Stimulated activated naive CD4-positive, alpha-beta T cell (primary cell): ENCODE measurements around the gene ZNF146.
"Not testable (repeated sequence)": the region's sequence is repeated elsewhere in the genome, so short reads cannot be mapped to it uniquely, and the experiment has no call there.

ENCODE experiments used
- DNase-seq, 6 experiments: peaks; one replicate each; lab custom pipeline; 2025; lab: John Stamatoyannopoulos, UW

Gene ZNF146

GRCh38 chr19:36236304-36236945 is 21.5 kb downstream of the ZNF146 start:
- no peak for DNase-seq

DNA sequence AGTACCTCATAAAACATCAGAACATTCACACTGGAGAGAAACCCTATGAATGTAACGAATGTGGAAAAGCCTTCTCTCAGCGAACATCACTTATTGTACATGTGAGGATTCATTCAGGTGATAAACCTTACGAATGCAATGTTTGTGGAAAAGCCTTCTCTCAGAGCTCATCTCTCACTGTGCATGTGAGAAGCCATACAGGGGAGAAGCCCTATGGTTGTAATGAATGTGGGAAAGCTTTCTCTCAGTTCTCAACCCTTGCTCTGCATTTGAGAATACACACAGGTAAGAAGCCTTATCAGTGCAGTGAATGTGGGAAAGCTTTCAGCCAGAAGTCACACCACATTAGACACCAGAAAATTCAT is 22.0 kb downstream of the ZNF146 start:
- no peak for DNase-seq

DNA sequence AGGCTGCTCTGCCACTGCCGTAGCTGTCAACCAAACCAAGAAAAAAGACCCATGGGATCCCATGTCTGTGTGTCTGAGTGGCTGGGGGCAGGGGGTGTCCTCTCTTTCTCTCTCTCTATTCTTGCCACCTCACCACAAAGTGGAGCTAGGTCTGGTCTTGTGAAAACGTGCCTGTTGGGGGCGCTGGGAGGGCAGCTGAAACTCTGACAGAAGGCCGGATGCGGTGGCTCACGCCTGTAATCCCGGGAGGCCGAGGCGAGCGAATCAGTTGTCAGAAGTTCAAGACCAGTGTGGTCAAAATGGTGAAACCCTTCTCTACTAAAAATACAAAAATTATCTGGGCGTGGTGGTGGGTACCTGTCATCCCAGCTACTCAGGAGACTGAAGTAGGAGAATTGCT is 29.2 kb downstream of the ZNF146 start:
- DNase-seq: no peak

DNA sequence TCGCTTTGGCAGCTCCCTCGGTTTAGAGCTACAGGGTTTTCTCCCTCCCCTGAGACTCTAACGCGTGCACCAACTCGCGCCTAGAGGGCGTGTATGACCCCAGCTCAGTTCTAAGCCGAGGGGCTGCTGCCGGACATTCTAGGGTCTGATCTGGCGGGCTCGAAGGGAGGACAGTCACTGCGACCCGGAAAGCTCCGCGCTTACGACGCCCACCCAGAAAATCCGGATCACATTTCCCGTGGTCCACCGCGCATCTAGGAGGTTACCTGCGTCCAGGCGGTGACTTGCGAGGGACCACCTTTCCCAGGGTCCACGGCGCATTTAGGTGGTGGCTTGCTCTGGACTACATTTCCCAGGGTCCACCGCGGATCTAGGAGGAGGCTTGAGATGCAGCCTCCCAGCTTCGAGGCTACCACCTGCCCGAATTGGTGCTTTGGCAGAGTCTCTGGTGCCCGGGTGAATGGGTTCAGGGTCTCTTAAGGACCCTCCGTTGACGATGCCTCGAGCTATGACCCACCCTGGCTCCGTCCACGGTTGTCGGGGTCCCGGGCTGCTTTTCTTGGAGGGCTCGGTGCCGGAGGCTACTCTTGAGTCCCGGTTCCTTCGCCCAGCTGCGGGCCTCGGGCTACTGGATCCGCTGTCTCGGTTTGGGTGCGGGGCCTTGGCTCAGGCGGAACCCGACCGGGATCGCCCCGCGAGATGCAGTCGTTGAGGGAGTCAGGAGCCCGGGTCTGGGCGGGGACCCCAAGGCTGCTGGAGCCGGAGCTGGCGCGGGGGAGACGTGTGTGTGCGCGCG is 30.5 kb downstream of the ZNF146 start:
- no peak for DNase-seq

- no peak for DNase-seq
Observed at GRCh38 chr19:36246006-36246481, 31.1 kb downstream of the ZNF146 start.

GRCh38 chr19:36252047-36252446 is 37.1 kb downstream of the ZNF146 start:
- no peak for DNase-seq

DNA sequence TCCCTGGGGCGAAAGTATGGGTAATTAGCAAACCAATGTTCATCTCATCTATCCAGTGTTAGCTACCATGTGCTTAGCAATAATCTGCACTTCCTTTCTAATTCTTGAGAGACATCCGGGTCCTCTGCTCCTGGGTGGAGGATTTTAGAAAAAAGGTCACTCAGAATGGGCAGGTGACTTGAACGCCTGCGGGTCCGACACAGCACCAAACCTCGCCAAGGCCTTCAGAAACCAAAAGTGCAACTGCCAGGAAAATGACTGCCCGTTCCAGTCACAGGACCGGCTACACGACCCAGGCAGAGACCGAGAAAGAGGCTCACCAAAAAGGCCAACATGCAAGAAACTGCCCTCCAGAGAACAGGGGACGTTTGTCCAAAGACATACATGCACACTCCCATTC is 39.9 kb downstream of the ZNF146 start:
- no peak for DNase-seq

DNA sequence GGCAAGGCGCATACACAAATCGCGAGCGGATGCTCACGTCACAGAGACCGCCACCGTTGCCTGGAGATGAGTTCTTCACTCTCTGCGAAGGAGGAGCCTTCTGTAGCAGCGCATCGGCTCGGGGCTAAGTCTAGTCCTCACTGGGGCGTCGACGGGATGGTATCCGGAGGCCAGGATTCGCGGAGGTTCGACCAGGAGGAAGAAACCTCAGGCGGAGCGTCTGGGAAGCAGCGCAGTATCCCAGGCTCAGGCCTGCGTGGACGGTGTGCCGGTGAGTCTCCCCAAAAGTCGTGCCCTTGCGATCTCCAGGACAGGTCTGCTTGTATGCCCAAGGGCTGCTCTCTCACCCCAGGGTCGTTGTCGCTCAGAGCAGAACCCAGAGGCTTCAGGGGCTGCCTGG is 40.4 kb downstream of the ZNF146 start:
- no peak for DNase-seq

GRCh38 chr19:36256064-36256463 is 41.2 kb downstream of the ZNF146 start:
- no peak for DNase-seq

GRCh38 chr19:36256853-36257519 is 42.1 kb downstream of the ZNF146 start:
- no peak for DNase-seq

- DNase-seq: no peak
Observed at GRCh38 chr19:36257520-36257876, 42.6 kb downstream of the ZNF146 start.

DNA sequence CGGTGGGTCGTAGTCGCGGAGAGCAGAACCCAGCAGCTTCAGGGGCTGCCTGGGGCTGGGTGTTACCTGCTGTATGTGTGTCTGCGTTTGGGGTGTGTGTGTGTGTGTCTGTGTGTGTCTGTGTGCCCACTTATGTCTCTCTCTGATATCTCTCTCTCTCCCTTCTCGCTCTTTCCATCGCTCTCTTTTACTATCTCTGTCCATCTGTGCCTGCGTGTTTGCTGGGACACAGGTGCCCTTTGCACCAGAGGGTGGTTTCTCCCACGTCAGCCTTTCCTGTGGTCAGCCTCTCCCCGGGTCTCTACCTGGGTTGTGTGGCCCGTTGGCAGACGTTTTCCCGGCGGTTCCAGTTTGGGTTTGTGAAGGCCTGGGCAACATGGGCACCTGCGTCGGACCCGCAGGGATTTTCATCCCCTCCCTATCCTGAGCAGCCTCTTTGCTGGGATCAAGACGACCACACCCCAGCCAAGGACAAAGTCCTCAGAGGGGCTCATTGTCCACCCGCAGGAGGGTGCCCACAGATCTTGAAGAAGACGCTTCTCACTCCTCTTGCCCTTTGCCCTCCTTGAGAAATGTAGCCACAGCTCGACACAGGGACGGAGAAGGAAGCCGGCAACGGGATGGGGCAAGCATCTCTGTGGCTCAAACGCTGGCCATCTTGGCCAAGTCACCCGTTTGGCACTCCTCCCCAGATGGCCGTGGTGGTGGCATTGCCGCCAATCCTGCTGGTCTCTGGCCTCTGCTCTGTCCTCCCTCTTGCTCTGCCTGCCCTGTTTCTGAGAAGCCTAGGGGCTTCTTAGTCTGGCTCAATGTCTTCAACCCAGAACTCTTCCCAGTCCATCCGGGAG is 43.3 kb downstream of the ZNF146 start:
- no peak for DNase-seq

DNA sequence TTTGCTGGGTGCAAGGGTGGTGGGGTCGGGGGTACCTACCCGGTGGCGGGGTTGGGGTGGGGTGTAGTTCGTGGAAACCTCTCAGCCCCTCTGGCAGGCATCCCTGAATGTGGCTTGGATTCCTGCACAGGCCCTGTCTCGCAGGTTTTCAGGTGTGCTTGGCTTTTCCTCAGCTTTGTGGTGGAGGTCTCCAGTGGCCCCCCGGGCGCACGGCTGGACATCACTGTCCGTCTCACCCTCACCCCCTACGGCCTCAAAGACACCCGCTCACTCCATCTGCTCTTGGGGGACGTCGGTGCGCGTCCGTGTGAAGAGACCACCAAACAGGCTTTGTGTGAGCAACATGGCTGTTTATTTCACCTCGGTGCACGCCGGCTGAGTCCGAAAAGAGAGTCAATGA is 44.3 kb downstream of the ZNF146 start:
- DNase-seq: no peak

DNA sequence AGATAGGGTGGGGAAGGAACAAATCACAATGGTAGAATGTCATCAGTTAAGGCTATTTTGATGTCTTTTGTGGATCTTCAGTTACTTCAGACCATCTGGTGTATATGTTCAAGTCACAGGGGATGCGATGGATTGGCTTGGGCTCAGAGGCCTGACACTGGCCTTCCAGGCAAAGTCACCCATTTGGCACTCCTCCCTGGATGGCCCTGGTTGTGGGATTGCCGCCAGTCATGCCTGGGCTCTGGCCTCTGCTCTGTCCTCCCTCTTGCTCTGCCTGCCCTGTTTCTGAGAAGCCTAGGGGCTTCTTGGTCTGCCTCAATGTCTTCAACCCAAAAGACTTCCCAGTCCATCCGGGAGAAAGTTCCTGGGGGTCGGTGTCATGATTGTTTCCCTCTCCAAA is 50.2 kb downstream of the ZNF146 start:
- DNase-seq: no peak

GRCh38 chr19:36265856-36266374 is 51.0 kb downstream of the ZNF146 start:
- no peak for DNase-seq

DNA sequence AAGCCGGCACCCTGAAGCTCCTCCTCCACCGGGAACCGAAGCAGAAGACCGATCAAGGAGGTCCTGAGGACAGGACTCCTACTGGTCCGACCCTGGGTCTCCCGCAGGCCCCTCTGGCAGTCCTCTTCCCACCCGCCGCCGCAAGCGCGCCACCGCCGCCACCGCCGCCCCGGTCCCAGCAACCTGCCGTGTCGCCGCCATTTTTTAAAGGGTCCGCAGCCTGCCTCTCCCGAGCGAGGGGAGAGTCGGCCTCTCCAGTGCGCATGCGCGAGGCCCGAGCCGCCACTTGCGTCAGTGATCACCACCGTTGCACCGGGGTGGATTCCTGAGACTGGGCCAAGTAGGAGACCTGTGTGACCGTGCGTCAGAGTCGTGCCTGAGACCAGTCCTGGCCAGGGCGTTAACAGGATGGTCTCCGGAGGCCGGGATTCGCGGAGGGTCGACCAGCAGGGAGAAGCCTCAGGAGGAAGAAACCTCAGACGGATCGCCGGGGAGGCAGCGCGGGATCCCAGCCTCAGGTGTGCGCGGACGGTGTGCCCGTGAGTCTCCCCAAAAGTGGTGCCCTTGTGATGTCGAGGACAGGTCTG is 51.6 kb downstream of the ZNF146 start:
- DNase-seq: no peak

- no peak for DNase-seq
Observed at GRCh38 chr19:36267061-36267845, 52.3 kb downstream of the ZNF146 start.

- not testable (repeated sequence) for DNase-seq
Observed at GRCh38 chr19:36268081-36268480, 53.2 kb downstream of the ZNF146 start.

GRCh38 chr19:36268591-36268990 is 53.7 kb downstream of the ZNF146 start:
- not testable (repeated sequence) for DNase-seq

DNA sequence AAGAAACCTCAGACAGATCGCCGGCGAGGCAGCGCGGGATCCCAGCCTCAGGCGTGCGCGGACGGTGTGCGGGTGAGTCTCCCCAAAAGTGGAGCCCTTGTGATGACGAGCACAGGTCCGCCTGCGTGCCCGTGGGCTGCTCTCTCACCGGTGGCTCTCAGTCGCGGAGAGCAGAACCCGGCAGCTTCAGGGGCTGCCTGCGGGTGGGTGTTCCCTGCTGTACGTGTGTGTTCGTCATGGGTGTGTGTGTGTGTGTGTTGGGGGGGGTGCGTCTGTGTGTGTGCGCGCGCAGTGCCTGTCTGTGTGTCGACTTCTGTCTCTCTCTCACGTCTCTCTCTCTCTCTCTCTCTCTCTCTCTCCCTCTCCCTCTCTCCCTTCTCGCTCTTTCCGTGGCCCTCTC is 54.4 kb downstream of the ZNF146 start:
- not testable (repeated sequence) for DNase-seq
